BLaER1 (cell line): ENCODE results near the gene DBX1.
"Not testable (repeated sequence)": the region's sequence is repeated elsewhere in the genome, so short reads cannot be mapped to it uniquely, and the experiment has no call there.

Experiments
- H3K27ac ChIP-seq: shearing (Covaris generic); formaldehyde crosslinking; 2 replicates; pipeline ENCODE4 v1.8.1; 2022
- H3K27me3 ChIP-seq: shearing (Covaris generic); formaldehyde crosslinking; 2 replicates; pipeline ENCODE4 v1.8.1; 2022
- H3K36me3 ChIP-seq: shearing (Covaris generic); formaldehyde crosslinking; 2 replicates; pipeline ENCODE4 v1.8.1; 2022
- H3K4me1 ChIP-seq: shearing (Covaris generic); formaldehyde crosslinking; 2 replicates; pipeline ENCODE4 v1.8.1; 2022
- H3K4me2 ChIP-seq: shearing (Covaris generic); formaldehyde crosslinking; 2 replicates; pipeline ENCODE4 v1.8.1; 2022
- H3K4me3 ChIP-seq: shearing (Covaris generic); formaldehyde crosslinking; 2 replicates; pipeline ENCODE4 v1.8.1; 2022
- H3K9ac ChIP-seq: shearing (Covaris generic); formaldehyde crosslinking; 2 replicates; pipeline ENCODE4 v1.8.1; 2022
- H3K9me3 ChIP-seq: shearing (Covaris generic); formaldehyde crosslinking; 2 replicates; pipeline ENCODE4 v1.8.1; 2022
- H4K20me1 ChIP-seq: shearing (Covaris generic); formaldehyde crosslinking; 2 replicates; pipeline ENCODE4 v1.8.1; 2022
- Cebpa-rat ChIP-seq: shearing (Covaris generic); IDR thresholded peaks from 2 replicates; pipeline ENCODE4 v1.8.1; 2022

Gene DBX1

GRCh38 chr11:20160425-20161229, at the start of gene DBX1:
Gene DBX1, minus strand, starts transcription at chr11:20160475. Its CDS starts 151 bp downstream, at chr11:20160324.
- no peak for TF ChIP-seq Cebpa-rat
- Histone ChIP-seq H3K4me1 (peaks cover 15% of the 10 kb centered on the region; the same call in 1 of the 2 replicates), H3K4me3 (no peak within 1 kb of the TSS), H3K9ac (no peak within 1 kb of the TSS), H4K20me1 (peaks cover 27% of the 10 kb centered on the region), H3K27me3 (peaks cover 100% of the 10 kb centered on the region), H3K9me3 (peaks cover 42% of the 10 kb centered on the region), H3K36me3 (no peaks in the 10 kb centered on the region), H3K27ac (no peak within 1 kb of the TSS), H3K4me2 (no peak within 1 kb of the TSS)

GRCh38 chr11:20208622-20209111, 48.4 kb upstream of the DBX1 start:
- H4K20me1 ChIP-seq, result no peaks in the 10 kb centered on the region
- H3K27me3 ChIP-seq, result no peaks in the 10 kb centered on the region
- no peak overlapping the region for H3K4me3 ChIP-seq
- H3K9me3 ChIP-seq, result no peaks in the 10 kb centered on the region
- no peak overlapping the region for H3K27ac ChIP-seq
- no peak overlapping the region for H3K9ac ChIP-seq
- H3K4me1 ChIP-seq, result no peaks in the 10 kb centered on the region
- TF ChIP-seq Cebpa-rat, result no peak
- no peak overlapping the region for H3K4me2 ChIP-seq
- H3K36me3 ChIP-seq, result no peaks in the 10 kb centered on the region

- TF ChIP-seq Cebpa-rat, result no peak
- H3K4me2 ChIP-seq, result no peak overlapping the region
- H4K20me1 ChIP-seq, result no peaks in the 10 kb centered on the region
- no peaks in the 10 kb centered on the region for H3K9me3 ChIP-seq
- H3K4me3 ChIP-seq, result no peak overlapping the region
- no peaks in the 10 kb centered on the region for H3K4me1 ChIP-seq
- no peaks in the 10 kb centered on the region for H3K36me3 ChIP-seq
- no peak overlapping the region for H3K9ac ChIP-seq
- no peak overlapping the region for H3K27ac ChIP-seq
- no peaks in the 10 kb centered on the region for H3K27me3 ChIP-seq
These were observed 47.7 kb upstream of the DBX1 start for GRCh38 chr11:20207781-20208621.

- Histone ChIP-seq H3K4me2 (no peak overlapping the region), H3K27me3 (no peaks in the 10 kb centered on the region), H4K20me1 (no peaks in the 10 kb centered on the region), H3K4me3 (no peak overlapping the region), H3K36me3 (no peaks in the 10 kb centered on the region), H3K27ac (no peak overlapping the region), H3K9ac (no peak overlapping the region), H3K4me1 (no peaks in the 10 kb centered on the region), H3K9me3 (no peaks in the 10 kb centered on the region)
- TF ChIP-seq Cebpa-rat, result no peak
These were observed 45.5 kb upstream of the DBX1 start for GRCh38 chr11:20205807-20206206.

- TF ChIP-seq Cebpa-rat, result no peak
- Histone ChIP-seq H3K9ac (no peak overlapping the region), H3K4me3 (no peak overlapping the region), H3K4me2 (no peak overlapping the region), H4K20me1 (no peaks in the 10 kb centered on the region), H3K4me1 (no peaks in the 10 kb centered on the region), H3K27me3 (no peaks in the 10 kb centered on the region), H3K36me3 (no peaks in the 10 kb centered on the region), H3K9me3 (no peaks in the 10 kb centered on the region), H3K27ac (no peak overlapping the region)
These were observed 44.4 kb upstream of the DBX1 start for GRCh38 chr11:20204681-20205080.

- H3K27ac ChIP-seq, result no peak overlapping the region
- H3K36me3 ChIP-seq, result no peaks in the 10 kb centered on the region
- no peak for TF ChIP-seq Cebpa-rat
- H3K9me3 ChIP-seq, result no peaks in the 10 kb centered on the region
- H3K4me3 ChIP-seq, result no peak overlapping the region
- H4K20me1 ChIP-seq, result no peaks in the 10 kb centered on the region
- H3K9ac ChIP-seq, result no peak overlapping the region
- H3K27me3 ChIP-seq, result no peaks in the 10 kb centered on the region
- no peak overlapping the region for H3K4me2 ChIP-seq
- no peaks in the 10 kb centered on the region for H3K4me1 ChIP-seq
These were observed 43.6 kb upstream of the DBX1 start for GRCh38 chr11:20203831-20204230.

- no peak overlapping the region for H3K4me3 ChIP-seq
- no peak overlapping the region for H3K27ac ChIP-seq
- no peaks in the 10 kb centered on the region for H3K36me3 ChIP-seq
- H3K9me3 ChIP-seq, result no peaks in the 10 kb centered on the region
- H3K9ac ChIP-seq, result no peak overlapping the region
- H4K20me1 ChIP-seq, result no peaks in the 10 kb centered on the region
- no peak overlapping the region for H3K4me2 ChIP-seq
- H3K4me1 ChIP-seq, result no peaks in the 10 kb centered on the region
- TF ChIP-seq Cebpa-rat, result no peak
- H3K27me3 ChIP-seq, result no peaks in the 10 kb centered on the region
These were observed 41.0 kb upstream of the DBX1 start for GRCh38 chr11:20201231-20201630.

GRCh38 chr11:20200331-20200955, 40.2 kb upstream of the DBX1 start:
- H3K27me3 ChIP-seq, H3K4me1 ChIP-seq, H3K27ac ChIP-seq, H3K9me3 ChIP-seq, H3K9ac ChIP-seq, H3K4me2 ChIP-seq, H4K20me1 ChIP-seq, H3K4me3 ChIP-seq, H3K36me3 ChIP-seq: not testable (repeated sequence)

GRCh38 chr11:20197881-20198280, 37.6 kb upstream of the DBX1 start:
- Histone ChIP-seq H3K9ac (no peak overlapping the region), H3K4me2 (no peak overlapping the region), H3K27me3 (no peaks in the 10 kb centered on the region)

GRCh38 chr11:20194470-20194869, 34.2 kb upstream of the DBX1 start:
- no peaks in the 10 kb centered on the region for H3K9me3 ChIP-seq
- no peaks in the 10 kb centered on the region for H3K36me3 ChIP-seq
- H3K4me3 ChIP-seq, result no peak overlapping the region
- H3K9ac ChIP-seq, result no peak overlapping the region
- no peak for TF ChIP-seq Cebpa-rat
- H3K27ac ChIP-seq, result no peak overlapping the region
- no peaks in the 10 kb centered on the region for H3K27me3 ChIP-seq
- H3K4me1 ChIP-seq, result no peaks in the 10 kb centered on the region
- no peaks in the 10 kb centered on the region for H4K20me1 ChIP-seq
- no peak overlapping the region for H3K4me2 ChIP-seq

More at GRCh38 chr11:20197881-20198280, 37.6 kb upstream of the DBX1 start:
- Histone ChIP-seq H3K27ac (no peak overlapping the region), H3K36me3 (no peaks in the 10 kb centered on the region), H3K9me3 (no peaks in the 10 kb centered on the region), H3K4me1 (no peaks in the 10 kb centered on the region), H3K4me3 (no peak overlapping the region), H4K20me1 (no peaks in the 10 kb centered on the region)
- no peak for TF ChIP-seq Cebpa-rat
